H1 (cell line): ENCODE results near the gene OR52R1. TPM values are rescaled to one million over a fixed set of nuclear protein-coding genes. Genes with fewer than 3 reads are reported as not detected.

Source experiments
- CBX8 ChIP-seq: fragments of 300-800, 300-1000 bp; sonication (generic); IDR thresholded peaks from 2 replicates; pipeline ENCODE4 v1.7.1; 2016; ENCODE audit warnings: low read depth, low read length, borderline replicate concordance
- CHD7 ChIP-seq: fragments of 300-600 bp; sonication (generic); IDR thresholded peaks from 2 replicates; pipeline ENCODE4 v1.7.1; 2012; ENCODE audit warnings: low read length, moderate library complexity, mild to moderate bottlenecking, inconsistent platforms; ENCODE audit not compliant: insufficient replicate concordance
- EZH2 ChIP-seq: fragments of 200-600 bp; sonication (generic); IDR thresholded peaks from 2 replicates; pipeline ENCODE4 v1.7.1; 2012; ENCODE audit warnings: low read depth, mild to moderate bottlenecking, moderate library complexity, low read length, inconsistent platforms; ENCODE audit not compliant: severe bottlenecking
- HDAC2 ChIP-seq, 2 experiments: fragments of 300-600 bp in 1 of 2; sonication (generic) in 1 of 2; IDR thresholded peaks; 2 replicates each; pipeline ENCODE4 v1.6.1; 2011 to 2012; ENCODE audit warnings: low read depth in 2 of 2, low read length in 2 of 2, mild to moderate bottlenecking in 2 of 2, moderate library complexity in 2 of 2, borderline replicate concordance in 1 of 2, inconsistent platforms in 1 of 2
- TEAD4 ChIP-seq: IDR thresholded peaks from 2 replicates; pipeline ENCODE4 v1.6.1; 2012; ENCODE audit warnings: low read depth, low read length, inconsistent platforms, mixed read lengths
- polyA plus RNA-seq, 7 experiments: library from polyadenylated mRNA; depleted of rRNA in 3 of 7; stranded (reverse) in 5 of 7; unstranded in 2 of 7; fragments of >200 nt in 5 of 7; fragments of 200-250 nt in 2 of 7; gene quantifications; 1 replicate in 5 of 7; 2 replicates in 1 of 7; 4 replicates in 1 of 7; pipeline versions ENCODE4 v1.2.1 to v1.2.3, GENCODE V29; 2011 to 2013; ENCODE audit warnings: missing spikeins in 2 of 7, mixed read lengths in 2 of 7
- total RNA-seq: library from RNA; stranded (reverse); fragmentation: NEBNext Ultra II Directional; extraction: Animal tissue kit (Norgen Biotek cat#: 25700); gene quantifications from 2 replicates; pipeline ENCODE4 v1.2.1, GENCODE V29; 2021

Gene OR52R1
- total and polyA plus RNA-seq, 2 of the 8 experiments (the other 6 are each of a cell fraction or from before 2014, with no cell fraction given), result not detected

GRCh38 chr11:4851033-4851432 is 46.9 kb upstream of the OR52R1 start (continued):
- TF ChIP-seq HDAC2 (IDR thresholded peaks at IDR 0.05; ENCODE audit: borderline replicate concordance in 1 of 2, low read depth in 2 of 2, low read length in 2 of 2), result no peak
- no peak for TF ChIP-seq CHD7
- no peak for TF ChIP-seq CBX8
- no peak for TF ChIP-seq EZH2
- TF ChIP-seq TEAD4, result no peak
